DND-41 (cell line): ENCODE results near the gene GNAZ.

Experiments
- CTCF ChIP-seq: IDR thresholded peaks from 2 replicates; pipeline ENCODE4 v1.5.1; 2012; ENCODE audit warnings: borderline replicate concordance, low read length, moderate library complexity, mild to moderate bottlenecking; ENCODE audit not compliant: poor library complexity, severe bottlenecking; ENCODE audit errors: extremely low read depth
- EZH2 ChIP-seq: IDR thresholded peaks from 3 replicates; pipeline ENCODE4 v1.6.1; 2012; ENCODE audit warnings: borderline replicate concordance, low read depth, mild to moderate bottlenecking, moderate library complexity, low read length, inconsistent platforms; ENCODE audit not compliant: severe bottlenecking

- TF ChIP-seq CTCF (no peak), EZH2 (no peak)
Observed at GRCh38 chr22:23038902-23039301, 31.4 kb upstream of the GNAZ start.
